ENCODE data around the gene TPO.

TPO gene

GRCh38 chr2:1528273-1529064 lies 115.2 kb downstream of the TPO start:
- no peak for DNase-seq (ENCODE audit: low read depth)

GRCh38 chr2:1538663-1539062 lies 125.4 kb downstream of the TPO start:
- DNase-seq (ENCODE audit: low read depth) = no peak

GRCh38 chr2:1539441-1539840 lies 126.2 kb downstream of the TPO start:
- no peak for DNase-seq (ENCODE audit: low read depth)

GRCh38 chr2:1539973-1540372 lies 126.7 kb downstream of the TPO start:
- no peak for DNase-seq (ENCODE audit: low read depth)

GRCh38 chr2:1540481-1540880 lies 127.2 kb downstream of the TPO start:
- no peak for DNase-seq (ENCODE audit: low read depth)

- DNase-seq (ENCODE audit: low read depth) = no peak
Measured at GRCh38 chr2:1541040-1541439, 127.8 kb downstream of the TPO start.

GRCh38 chr2:1541819-1542475 lies 128.7 kb downstream of the TPO start:
- no peak for DNase-seq (ENCODE audit: low read depth)

GRCh38 chr2:1542971-1543370 lies 129.7 kb downstream of the TPO start:
- DNase-seq (ENCODE audit: low read depth) = no peak

GRCh38 chr2:1543776-1544477 lies 130.7 kb downstream of the TPO start:
- no peak for DNase-seq (ENCODE audit: low read depth)

GRCh38 chr2:1544478-1545069 lies 131.3 kb downstream of the TPO start:
- no peak for DNase-seq (ENCODE audit: low read depth)

- DNase-seq (ENCODE audit: low read depth) = peak; percentile 8
Measured at GRCh38 chr2:1546023-1546591, 132.8 kb downstream of the TPO start.

- no peak for DNase-seq (ENCODE audit: low read depth)
Measured at GRCh38 chr2:1546901-1547300, 133.6 kb downstream of the TPO start.

GRCh38 chr2:1548910-1549673 lies 135.8 kb downstream of the TPO start:
- DNase-seq (ENCODE audit: low read depth) = no peak

- no peak for DNase-seq (ENCODE audit: low read depth)
Measured at GRCh38 chr2:1550076-1550475, 136.8 kb downstream of the TPO start.

GRCh38 chr2:1550658-1551316 lies 137.5 kb downstream of the TPO start:
- peak; percentile 9 for DNase-seq (ENCODE audit: low read depth)

- no peak for DNase-seq (ENCODE audit: low read depth)
Measured at GRCh38 chr2:1551905-1552304, 138.6 kb downstream of the TPO start.

- DNase-seq (ENCODE audit: low read depth) = no peak
Measured at GRCh38 chr2:1552611-1553010, 139.3 kb downstream of the TPO start.

- no peak for DNase-seq (ENCODE audit: low read depth)
Measured at GRCh38 chr2:1553671-1554295, 140.5 kb downstream of the TPO start.

- DNase-seq (ENCODE audit: low read depth) = no peak
Measured at GRCh38 chr2:1556286-1556685, 143.0 kb downstream of the TPO start.

GRCh38 chr2:1556776-1557466 lies 143.7 kb downstream of the TPO start:
- DNase-seq (ENCODE audit: low read depth) = no peak
